Body of pancreas (tissue), 4 donors: ENCODE results near the gene GGCX. TPM values are rescaled to one million over a fixed set of nuclear protein-coding genes. Genes with fewer than 3 reads are reported as not detected.
"Not testable (repeated sequence)": the region's sequence is repeated elsewhere in the genome, so short reads cannot be mapped to it uniquely, and the experiment has no call there.

Experiments used
- ATAC-seq: fragments of 150-250 bp; one replicate; pipeline ENCODE4 v1.9.1; 2016
- DNase-seq, 4 donors: peaks; one replicate each; pipeline ENCODE4 v3.0.0-alpha.2; 2019
- H3K27ac ChIP-seq, 4 donors: fragments of 200-600 bp; sonication (generic); 1 replicate in 3 of 4; 2 replicates in 1 of 4; pipeline versions ENCODE4 v1.5.1 to v1.6.1; 2016 to 2019; ENCODE audit warnings: mild to moderate bottlenecking in 1 of 4, mixed read lengths in 1 of 4, moderate library complexity in 1 of 4
- H3K27me3 ChIP-seq, 2 donors: fragments of 200-600 bp; sonication (generic); one replicate each; pipeline ENCODE4 v1.6.0; 2016; ENCODE audit warnings: mild to moderate bottlenecking in 1 of 2
- H3K36me3 ChIP-seq, 2 donors: fragments of 200-600 bp; sonication (generic); replicated peaks in 1 of 2; 2 replicates each; pipeline ENCODE4 v1.5.1; 2016; ENCODE audit warnings: low read depth in 2 of 2; ENCODE audit not compliant: insufficient read depth in 1 of 2
- H3K4me1 ChIP-seq: fragments of 200-600 bp; sonication (generic); one replicate; pipeline ENCODE4 v1.6.0; 2016
- H3K4me3 ChIP-seq, 2 donors: fragments of 200-600 bp; sonication (generic); 1 replicate in 1 of 2; 2 replicates in 1 of 2; pipeline ENCODE4 v1.5.1; 2016 to 2019
- H3K9me3 ChIP-seq, 3 donors: fragments of 200-600 bp; sonication (generic); 1 replicate in 2 of 3; 2 replicates in 1 of 3; pipeline ENCODE4 v1.5.1; 2016
- CTCF ChIP-seq, 7 experiments: fragments of 450-650 bp in 4 of 7; fragments of 200-600 bp in 3 of 7; sonication (generic) in 3 of 7; IDR thresholded peaks; one replicate each; pipeline ENCODE4 v1.5.1; 2016 to 2019; ENCODE audit warnings: antibody characterized with exemption in 7 of 7
- POLR2A ChIP-seq, 3 donors: fragments of 450-650 bp; IDR thresholded peaks; one replicate each; pipeline ENCODE4 v1.6.1; 2016; ENCODE audit warnings: antibody characterized with exemption in 3 of 3, mild to moderate bottlenecking in 2 of 3
- WGBS, 2 donors: methylation state at CpG; one replicate each; pipeline ENCODE4 v1.1.5; 2017; 5-methylcytosine and 5-hydroxymethylcytosine counted together
- intact Hi-C: fragments of 100-400 bp; cut with DNase I; formaldehyde crosslinking; loops from one replicate; pipeline ENCODE4 v1.15.1; 2023
- total RNA-seq, 2 donors: library from RNA; depleted of rRNA; stranded (reverse); fragments of >200 nt; gene quantifications; one replicate each; pipeline ENCODE4 v1.1.0, GENCODE V29; 2016

The GGCX gene
- total RNA-seq, 2 donors from 2014 or later, result 35.5 to 48.1 TPM

GRCh38 chr2:85594715-85595300 lies 33.5 kb upstream of the GGCX start:
- intact Hi-C loops, result no loop called here

GRCh38 chr2:85593023-85593422 lies 31.7 kb upstream of the GGCX start:
- WGBS, 2 donors, result 20 to 21% methylated on average over 1 to 3 of the region's 3 CpGs
- no peak for TF ChIP-seq POLR2A (IDR thresholded peaks at IDR 0.05)
- peak in 1 of 7 experiments; percentile 8 for TF ChIP-seq CTCF (IDR thresholded peaks at IDR 0.05)
- H3K36me3 ChIP-seq, result no peaks in the 10 kb centered on the region
- H3K4me3 ChIP-seq, result no peak overlapping the region
- peak; percentile 79 to 90 (median 86) for DNase-seq
- peaks cover 79% of the 10 kb centered on the region for H3K4me1 ChIP-seq
- H3K27ac ChIP-seq, result peak overlapping the region; percentile 54 to 79 (median 65)
- intact Hi-C loops, result no loop called here
- no peaks in the 10 kb centered on the region for H3K9me3 ChIP-seq
- ATAC-seq, result peak; percentile 28
- H3K27me3 ChIP-seq, result no peaks in the 10 kb centered on the region

More at GRCh38 chr2:85594715-85595300, 33.5 kb upstream of the GGCX start:
- TF ChIP-seq POLR2A (IDR thresholded peaks at IDR 0.05) (no peak), CTCF (IDR thresholded peaks at IDR 0.05) (no peak)
- Histone ChIP-seq H3K4me3 (peak overlapping the region; percentile 6 to 35), H3K4me1 (peaks cover 81% of the 10 kb centered on the region), H3K9me3 (no peaks in the 10 kb centered on the region), H3K27ac (peak overlapping the region; percentile 62 to 94 (median 82)), H3K36me3 (peaks cover 0 to 3% of the 10 kb centered on the region in 2 donors), H3K27me3 (no peaks in the 10 kb centered on the region)
- DNase-seq (no peak), ATAC-seq (peak; percentile 2)
- WGBS, 2 donors, result 14 to 21% methylated on average over 11 to 13 of the region's 13 CpGs

- H3K9me3 ChIP-seq, DNase-seq, ATAC-seq, H3K27me3 ChIP-seq, H3K4me3 ChIP-seq, intact Hi-C loops, H3K36me3 ChIP-seq: not testable (repeated sequence)
- peak overlapping the region in 2 of 4 donors; percentile 75 to 79 for H3K27ac ChIP-seq
- 90 to 94% methylated on average over 9 of the region's 9 CpGs for WGBS, 2 donors
- peaks cover 72% of the 10 kb centered on the region for H3K4me1 ChIP-seq
Measured at GRCh38 chr2:85592299-85592698, 31.0 kb upstream of the GGCX start.

- Histone ChIP-seq H3K4me1 (peaks cover 65% of the 10 kb centered on the region), H3K27ac (peak overlapping the region in 3 of 4 donors; percentile 41 to 79 (median 75))
- ATAC-seq, result no peak
Measured at GRCh38 chr2:85591563-85591962, 30.3 kb upstream of the GGCX start.

GRCh38 chr2:85590950-85591349 lies 29.7 kb upstream of the GGCX start:
- Histone ChIP-seq H3K27ac (peak overlapping the region; percentile 41 to 79 (median 62)), H3K4me1 (peaks cover 66% of the 10 kb centered on the region), H3K9me3 (no peaks in the 10 kb centered on the region), H3K27me3 (no peaks in the 10 kb centered on the region), H3K4me3 (no peak overlapping the region), H3K36me3 (no peaks in the 10 kb centered on the region)
- TF ChIP-seq CTCF (IDR thresholded peaks at IDR 0.05), result no peak
- TF ChIP-seq POLR2A (IDR thresholded peaks at IDR 0.05), result no peak
- DNase-seq (no peak), ATAC-seq (no peak)
- intact Hi-C loops, result no loop called here
- WGBS, 2 donors, result 65 to 100% methylated on average over 2 of the region's 2 CpGs

More at GRCh38 chr2:85591563-85591962, 30.3 kb upstream of the GGCX start:
- peak in 1 of 4 donors; percentile 50 for DNase-seq
- Histone ChIP-seq H3K9me3 (no peaks in the 10 kb centered on the region), H3K4me3 (no peak overlapping the region), H3K36me3 (no peaks in the 10 kb centered on the region), H3K27me3 (no peaks in the 10 kb centered on the region)
- 72 to 86% methylated on average over 12 of the region's 12 CpGs for WGBS, 2 donors
- intact Hi-C loops, result no loop called here
- TF ChIP-seq POLR2A (IDR thresholded peaks at IDR 0.05) (no peak), CTCF (IDR thresholded peaks at IDR 0.05) (no peak)
